Caki2 (cell line): ENCODE data around the gene PLXNA2. TPM values are rescaled to one million over a fixed set of nuclear protein-coding genes. Genes with fewer than 3 reads are reported as not detected.

Experiments
- DNase-seq: peaks from one replicate; pipeline ENCODE4 v3.0.0-alpha.2; 2015; ENCODE audit warnings: low read depth
- in situ Hi-C: cut with HindIII; loops from 2 replicates; pipeline ENCODE4 v1.10.0; 2016; ENCODE audit warnings: low sequenced_read_pairs, low pct_unique_long_range_greater_than_20kb, mixed read lengths
- total RNA-seq: library from RNA; depleted of rRNA; stranded (reverse); fragments of >200 nt; shearing (Covaris generic); gene quantifications from 2 replicates; pipeline ENCODE4 v1.2.3, GENCODE V29; 2014; ENCODE audit warnings: low replicate concordance

PLXNA2 gene
- total RNA-seq, 1 experiment from 2014 or later: 1.6 TPM

DNA sequence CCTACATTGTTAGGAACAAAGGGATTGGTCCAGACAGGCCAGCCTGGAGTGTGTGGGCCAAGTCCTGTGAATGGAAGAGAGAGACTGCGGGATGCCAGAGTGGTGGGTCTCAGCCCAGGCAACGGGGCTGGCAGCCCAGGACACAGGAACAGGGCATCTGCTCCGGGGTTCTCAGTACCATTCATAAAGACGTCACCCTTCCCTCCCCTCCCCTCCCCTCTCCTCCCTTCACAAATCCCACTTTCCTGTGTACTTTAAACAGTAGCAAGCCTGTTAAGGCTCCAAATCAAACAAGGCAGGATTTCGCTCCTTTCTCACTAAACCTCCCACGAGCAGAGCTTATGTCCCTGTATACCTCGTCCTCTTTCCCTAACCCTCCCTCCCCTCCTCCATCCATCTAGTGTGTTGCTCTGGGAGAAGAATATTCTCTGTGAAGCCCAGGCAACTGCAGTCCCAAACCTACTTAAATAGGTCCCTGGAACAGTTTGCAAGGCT lies 4.2 kb upstream of the PLXNA2 start:
- in situ Hi-C loops: no loop called here
- DNase-seq: no peak

- in situ Hi-C loops: no loop called here
Observed at GRCh38 chr1:208247696-208248095, 3.5 kb upstream of the PLXNA2 start.

DNA sequence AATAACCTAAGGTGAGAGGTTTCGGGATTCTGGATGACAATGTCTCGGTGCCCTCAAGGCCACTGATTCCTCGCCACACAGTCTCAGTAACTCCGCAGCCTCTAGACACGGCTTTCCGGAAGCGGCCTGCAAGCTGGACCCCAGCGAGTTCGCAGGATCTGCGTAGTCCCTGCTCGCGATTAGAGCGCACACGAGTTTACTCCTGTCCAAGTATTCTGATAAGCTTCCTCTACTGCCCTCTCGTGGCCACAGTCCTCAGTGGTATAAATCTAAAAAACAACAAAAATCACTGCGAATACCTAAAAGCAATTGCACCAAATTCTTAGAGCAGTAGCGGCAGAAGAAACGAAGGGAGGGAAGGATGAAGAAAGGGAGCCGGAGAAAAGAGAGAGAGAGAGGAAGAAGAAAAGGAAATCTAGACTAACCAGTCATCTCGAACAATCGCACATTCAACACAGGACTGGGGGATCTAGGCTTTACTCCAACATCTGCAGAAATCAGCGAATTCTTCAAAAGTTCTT lies 1.1 kb upstream of the PLXNA2 start:
- DNase-seq: peak; percentile 65
- in situ Hi-C loops: no loop called here

More at GRCh38 chr1:208247696-208248095, 3.5 kb upstream of the PLXNA2 start:
- no peak for DNase-seq

DNA sequence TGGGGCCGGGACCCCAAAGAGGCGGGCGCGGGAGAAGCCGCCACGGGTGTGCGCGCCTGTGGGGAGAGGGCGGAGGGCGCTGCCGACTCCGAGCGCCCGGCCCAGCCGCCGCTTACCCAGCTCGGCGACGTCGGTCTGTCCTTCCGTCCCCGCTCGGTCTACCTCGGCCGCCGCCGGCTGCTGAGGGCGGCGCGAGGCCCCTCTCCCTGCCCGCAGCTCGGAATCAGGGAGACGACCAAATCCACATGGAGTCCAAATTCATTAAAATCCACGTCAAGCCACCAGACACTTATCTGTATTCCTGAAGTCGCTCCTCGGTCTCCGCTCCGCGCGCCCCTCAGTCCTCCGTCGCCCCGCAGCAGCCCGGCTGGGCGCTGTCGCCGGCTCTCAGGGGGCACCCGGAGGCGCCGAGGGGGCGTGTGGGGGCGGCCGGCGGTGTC lies 637 bp downstream of the PLXNA2 start:
- peak; percentile 46 for DNase-seq
- in situ Hi-C loops: no loop called here

DNA sequence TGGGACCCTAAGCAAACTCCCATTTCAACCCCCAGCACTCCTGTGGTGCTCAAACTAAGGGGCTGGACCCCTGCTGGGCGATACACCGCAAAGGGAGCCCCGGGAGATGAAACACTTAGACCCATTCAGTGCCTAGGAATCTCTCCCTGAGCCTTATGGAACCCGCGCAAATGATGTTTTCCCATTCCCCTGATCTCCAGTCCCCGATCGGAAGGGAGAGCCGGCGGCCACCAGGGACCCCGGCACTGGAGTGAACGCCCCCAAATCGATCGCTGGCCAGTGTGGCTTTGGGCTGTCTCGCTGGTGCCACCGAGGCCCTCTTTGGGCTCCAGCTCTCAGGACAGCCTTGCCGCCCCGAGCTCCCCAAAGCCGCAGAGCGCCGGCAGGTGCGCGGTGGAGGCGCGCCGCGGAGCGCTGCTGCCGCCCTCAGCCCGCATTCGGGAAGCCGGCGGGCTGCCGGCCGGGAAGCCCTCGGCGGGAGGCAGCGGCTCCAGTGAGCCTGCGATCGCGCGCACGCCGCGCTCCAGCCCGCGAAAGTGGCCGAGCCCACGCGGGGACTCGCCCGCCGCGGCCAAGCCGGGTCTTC lies 1.1 kb downstream of the PLXNA2 start:
- in situ Hi-C loops: no loop called here
- peak; percentile 40 for DNase-seq

DNA sequence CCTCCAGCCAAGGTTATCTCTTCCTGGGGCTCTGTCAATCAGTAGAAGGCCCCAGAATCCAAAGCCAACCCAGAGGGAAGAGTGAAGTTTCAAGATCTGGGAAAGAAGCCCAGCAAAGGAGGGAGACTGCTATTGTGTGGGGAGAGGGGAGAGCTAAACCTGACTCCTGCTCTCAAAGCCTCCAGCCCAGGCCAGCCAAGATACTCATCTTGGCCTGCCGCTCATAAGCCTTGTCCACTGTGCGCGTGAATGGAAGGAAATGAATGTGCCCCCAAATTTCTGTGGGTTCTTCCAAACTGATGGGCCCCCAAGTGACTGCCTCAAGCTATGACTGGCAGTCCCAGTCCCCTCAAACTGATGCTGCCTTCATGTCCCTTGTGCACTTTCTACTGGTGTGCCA lies 2.0 kb downstream of the PLXNA2 start:
- in situ Hi-C loops: no loop called here
- no peak for DNase-seq

DNA sequence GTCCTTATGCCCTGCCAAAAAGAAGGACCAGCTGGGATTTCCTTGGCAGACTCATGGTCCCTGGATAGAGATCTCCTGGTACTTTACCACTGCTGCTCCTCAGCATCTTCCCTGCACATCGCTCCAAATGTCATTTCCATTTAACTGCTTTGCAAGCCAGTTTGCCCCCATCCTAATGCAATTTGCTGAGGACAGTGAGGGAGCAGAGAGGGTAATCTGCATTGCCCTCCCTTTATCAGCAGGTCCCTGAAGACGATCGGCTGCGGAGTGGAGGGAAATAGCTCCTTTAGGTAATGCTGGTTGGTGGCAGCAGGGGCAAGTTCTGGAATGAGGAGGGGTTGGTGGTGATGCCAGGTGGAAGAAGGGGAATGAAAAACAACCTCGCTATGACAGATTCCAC lies 2.7 kb downstream of the PLXNA2 start:
- DNase-seq: no peak
- in situ Hi-C loops: no loop called here

- DNase-seq: no peak
- in situ Hi-C loops: no loop called here
Observed at GRCh38 chr1:208240662-208241355, 3.4 kb downstream of the PLXNA2 start.

DNA sequence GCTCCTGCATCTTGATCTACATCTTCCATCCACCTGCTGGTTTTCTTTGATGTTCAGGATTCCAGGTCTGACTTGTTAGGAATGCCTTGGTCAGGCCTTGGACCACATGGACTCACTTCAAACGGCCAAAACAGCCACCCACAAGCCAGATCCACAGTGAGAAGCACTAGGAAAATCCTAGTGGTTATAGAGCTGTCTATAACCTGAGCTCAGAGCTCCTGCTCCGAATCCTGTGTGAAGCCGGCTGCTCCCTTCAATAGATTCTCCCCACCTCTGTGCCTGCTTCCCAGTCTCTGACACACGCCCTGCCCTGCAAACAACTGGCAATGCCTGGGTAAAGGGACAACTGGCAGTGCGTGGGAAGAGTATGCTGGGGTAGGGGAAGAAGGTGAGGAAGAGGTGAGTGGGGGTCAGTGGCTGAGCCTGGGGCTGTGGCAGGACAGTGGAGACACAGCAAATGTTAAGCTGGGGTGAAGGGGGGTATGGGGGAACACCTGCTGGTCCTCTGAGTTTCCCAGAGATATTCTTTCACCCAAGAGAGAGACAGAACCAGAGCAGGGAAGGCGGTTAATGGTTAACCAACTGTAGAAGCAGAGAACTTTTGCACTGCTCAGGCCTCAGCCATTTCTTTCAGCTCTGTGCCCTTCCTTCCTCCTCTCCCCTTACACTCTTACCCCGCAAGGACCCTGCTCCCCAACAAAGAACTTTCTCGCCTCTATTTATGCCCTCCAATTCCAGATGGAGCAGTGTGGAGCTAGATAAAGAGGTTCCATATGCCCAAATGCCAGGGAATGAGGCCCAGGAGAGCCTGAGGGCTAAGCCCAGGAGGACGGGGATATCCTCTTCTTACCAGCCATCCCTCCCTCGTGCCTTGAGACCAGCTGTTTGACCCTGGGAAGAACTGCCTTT lies 4.5 kb downstream of the PLXNA2 start:
- in situ Hi-C loops: no loop called here
- DNase-seq: peak; percentile 13

DNA sequence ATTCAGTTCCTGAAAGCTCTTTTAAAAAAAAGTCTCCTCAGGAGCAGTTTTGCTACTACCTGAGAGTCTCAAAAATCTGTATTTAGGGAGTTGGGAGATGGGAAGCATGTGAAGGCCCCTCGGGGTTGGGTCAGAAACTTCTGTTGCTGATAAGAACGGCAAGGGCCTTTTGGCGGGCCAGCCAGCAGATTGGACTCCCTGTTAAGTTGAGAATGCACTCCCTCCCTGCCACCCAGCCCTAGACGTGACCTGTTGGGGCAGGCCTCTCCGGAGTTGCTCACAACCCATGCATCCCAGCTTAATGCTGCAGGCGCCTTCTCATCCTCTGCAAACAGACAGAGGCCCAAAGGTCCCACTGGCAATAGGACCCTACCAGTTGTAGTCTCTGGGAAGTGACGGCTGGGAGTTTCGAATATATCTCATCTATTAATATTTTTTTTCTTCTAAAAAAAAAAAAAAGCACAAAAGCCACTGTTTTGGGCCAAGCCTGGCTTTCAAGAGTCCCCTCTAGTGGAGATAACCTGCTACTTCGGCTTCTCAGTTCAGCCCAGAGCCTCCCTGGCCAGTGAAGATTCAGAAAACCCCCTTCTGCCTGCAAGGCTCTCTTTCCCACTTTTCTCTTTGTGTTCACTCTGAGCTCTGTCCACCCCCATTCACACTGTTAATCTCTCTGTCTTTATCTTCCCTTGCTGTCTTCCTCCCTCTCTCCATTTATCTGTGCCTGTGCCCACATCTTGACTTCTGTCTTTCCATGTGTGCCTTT lies 5.3 kb downstream of the PLXNA2 start:
- DNase-seq: peak; percentile 33
- in situ Hi-C loops: no loop called here

- in situ Hi-C loops: no loop called here
- DNase-seq: no peak
Observed at GRCh38 chr1:208237241-208237640, 6.9 kb downstream of the PLXNA2 start.

DNA sequence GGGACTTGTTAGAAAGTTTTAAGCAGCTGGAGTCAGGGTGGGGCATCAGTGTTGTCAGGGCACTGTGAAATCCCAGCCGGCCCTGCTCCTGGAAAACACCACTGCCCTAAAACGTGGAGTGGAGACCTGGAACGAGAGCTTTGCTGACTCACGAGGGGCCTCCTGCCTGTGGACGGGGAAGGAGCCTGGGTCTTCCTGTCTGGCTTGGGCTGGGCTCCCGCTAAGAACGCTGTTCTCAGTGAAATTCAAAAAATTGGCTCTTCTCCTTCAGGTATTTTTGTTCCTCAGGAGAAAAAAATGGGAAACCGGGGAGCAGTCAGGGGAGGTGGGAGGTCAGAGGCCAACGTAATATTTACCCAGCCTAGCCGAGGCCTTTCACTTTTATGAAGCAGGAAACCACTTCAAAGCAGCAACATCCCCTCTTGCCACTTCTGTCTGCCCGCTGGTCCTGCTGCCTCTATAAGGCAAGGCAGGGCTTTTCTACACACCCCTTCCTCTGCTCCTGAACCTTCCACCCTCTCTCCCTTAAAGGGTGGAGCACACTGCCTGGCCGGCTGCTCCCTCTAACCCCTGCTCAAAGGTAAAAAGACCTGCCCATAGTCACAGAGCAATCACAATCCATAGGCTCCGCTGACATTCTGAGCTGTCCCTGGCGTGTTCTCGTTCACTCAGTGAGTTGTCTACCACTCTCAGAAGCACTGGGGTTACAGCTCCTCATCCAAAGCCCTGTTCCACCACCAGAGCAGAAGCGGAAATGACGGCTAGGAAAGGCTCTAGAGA lies 8.0 kb downstream of the PLXNA2 start:
- DNase-seq: no peak
- in situ Hi-C loops: no loop called here

GRCh38 chr1:208235356-208235981 lies 8.7 kb downstream of the PLXNA2 start:
- DNase-seq: no peak
- in situ Hi-C loops: no loop called here

GRCh38 chr1:208234721-208235120 lies 9.5 kb downstream of the PLXNA2 start:
- DNase-seq: no peak

DNA sequence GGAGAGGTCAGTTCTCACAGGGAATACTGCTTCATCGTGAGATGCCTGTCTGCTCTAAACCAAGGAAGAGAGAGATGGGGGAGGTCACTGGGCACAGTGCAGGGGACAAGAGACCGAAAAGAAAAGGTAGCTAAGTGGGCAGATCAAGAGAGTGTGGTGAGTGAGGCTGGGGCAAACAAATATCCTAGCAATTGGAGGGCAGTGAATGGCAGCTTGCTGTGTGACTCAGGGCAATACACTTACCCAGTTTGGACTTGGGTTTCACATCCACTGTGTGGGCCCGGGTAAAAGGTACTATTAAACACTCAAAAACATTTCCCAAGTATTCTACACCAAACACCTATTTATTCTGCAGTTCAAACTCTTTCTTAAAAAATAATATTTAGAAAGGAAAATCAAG lies 10.2 kb downstream of the PLXNA2 start:
- in situ Hi-C loops: no loop called here
- no peak for DNase-seq

More at GRCh38 chr1:208234721-208235120, 9.5 kb downstream of the PLXNA2 start:
- in situ Hi-C loops: no loop called here

DNA sequence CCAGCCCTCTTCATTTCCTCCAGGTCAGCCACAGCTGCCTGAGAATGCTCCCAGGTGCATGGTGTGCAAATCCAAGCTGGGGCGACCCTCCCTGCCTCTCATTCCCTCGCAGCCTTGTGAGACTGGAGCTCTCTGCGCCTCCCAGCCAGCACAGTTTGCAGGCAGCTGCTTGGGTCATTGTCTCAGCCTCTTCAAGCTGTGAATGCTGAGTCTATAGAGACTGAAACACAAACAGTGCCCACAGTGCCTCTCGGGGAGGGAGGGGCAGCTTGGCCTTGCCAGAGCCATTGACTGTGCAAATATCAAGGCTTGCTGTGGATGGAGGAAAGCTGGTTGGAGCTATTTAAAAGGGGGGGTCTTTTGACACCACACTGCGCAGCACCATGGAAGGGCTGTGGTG lies 10.6 kb downstream of the PLXNA2 start:
- in situ Hi-C loops: no loop called here
- DNase-seq: no peak

DNA sequence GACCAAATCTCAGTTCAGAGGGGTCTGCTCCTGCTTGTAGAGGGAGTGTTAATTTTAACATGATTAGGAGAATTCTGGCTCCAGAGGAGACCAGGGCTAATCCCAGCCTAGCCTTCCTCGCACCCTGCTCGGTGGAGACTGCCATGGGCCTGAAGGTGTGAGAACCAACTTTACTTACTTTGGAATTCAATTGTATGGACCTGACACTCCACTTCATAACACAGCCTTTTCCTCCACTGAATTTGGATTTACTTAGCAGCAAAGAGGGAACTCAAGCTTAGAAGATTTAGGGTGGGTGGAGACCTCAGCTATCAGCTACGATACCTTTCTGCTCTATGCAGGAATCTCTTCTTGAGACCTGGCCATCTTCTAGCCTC lies 11.5 kb downstream of the PLXNA2 start:
- in situ Hi-C loops: no loop called here
- no peak for DNase-seq
